ENCODE data around the gene RBPJ.
"Not testable (repeated sequence)": the region's sequence is repeated elsewhere in the genome, so short reads cannot be mapped to it uniquely, and the experiment has no call there.

RBPJ gene

DNA sequence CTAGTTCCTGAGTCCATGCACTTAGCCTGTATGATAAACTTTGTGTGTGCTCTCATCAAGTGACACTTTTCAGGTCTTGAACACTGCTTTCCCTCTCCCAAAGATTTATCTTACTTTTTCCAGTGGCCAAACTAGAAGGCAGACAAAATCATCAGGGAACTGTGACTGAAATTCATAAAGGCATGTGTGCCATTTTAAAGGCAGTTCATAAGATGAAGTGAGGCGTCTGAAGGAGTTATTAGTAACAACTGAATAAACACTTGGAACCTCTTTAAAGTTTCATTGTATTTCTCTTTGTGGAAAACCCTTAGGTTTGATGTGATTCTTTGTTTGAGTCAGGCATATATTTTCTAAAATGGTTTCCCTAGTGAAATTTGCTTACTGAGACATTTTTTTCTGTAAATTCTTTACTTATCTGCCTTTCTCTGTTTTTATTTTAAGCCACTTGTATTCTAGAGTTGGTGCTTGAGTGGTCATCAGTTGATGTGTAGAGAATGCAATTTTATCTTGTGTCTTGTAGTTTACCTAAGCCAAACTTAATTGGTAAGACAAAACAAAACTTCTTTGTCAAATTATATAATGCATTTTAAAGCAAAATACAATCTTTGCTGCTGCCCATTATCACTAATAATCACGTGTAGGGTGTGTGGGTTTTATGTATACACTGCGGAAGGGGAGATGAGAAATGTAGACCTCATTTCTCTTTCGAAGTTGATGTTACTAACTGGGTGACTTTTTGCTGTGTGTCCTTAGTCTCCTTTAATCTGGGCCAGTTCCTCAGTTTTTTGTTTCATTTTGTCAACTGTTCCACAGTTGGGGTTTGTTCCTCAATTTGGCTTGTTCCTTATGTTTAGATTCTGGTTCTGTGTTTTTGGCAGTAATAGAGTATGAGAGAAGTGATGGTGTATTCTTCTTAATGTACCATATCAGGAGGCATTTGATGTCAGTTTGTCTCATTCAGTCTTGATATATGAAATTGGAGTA is 56.8 kb downstream of the RBPJ start:
- DNase-seq, result no peak

DNA sequence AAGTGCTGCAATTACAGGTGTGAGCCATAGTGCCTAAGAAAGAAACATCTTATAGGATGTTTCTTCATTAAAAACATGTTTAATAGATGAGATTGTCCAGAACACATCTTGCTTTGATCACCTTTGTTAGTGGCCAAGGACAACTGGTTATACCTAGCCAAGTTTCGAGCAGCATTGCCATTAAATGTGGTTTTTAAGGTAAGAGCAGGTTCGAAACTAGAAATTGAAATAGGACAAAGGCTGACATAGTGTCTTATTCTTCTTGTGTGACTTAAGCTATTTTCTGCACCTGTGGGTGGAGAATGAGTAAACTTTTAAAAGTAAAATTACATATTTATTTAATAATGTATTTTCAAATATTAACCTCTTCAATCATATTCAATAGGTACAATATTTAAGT is 59.0 kb downstream of the RBPJ start:
- no peak for DNase-seq

DNA sequence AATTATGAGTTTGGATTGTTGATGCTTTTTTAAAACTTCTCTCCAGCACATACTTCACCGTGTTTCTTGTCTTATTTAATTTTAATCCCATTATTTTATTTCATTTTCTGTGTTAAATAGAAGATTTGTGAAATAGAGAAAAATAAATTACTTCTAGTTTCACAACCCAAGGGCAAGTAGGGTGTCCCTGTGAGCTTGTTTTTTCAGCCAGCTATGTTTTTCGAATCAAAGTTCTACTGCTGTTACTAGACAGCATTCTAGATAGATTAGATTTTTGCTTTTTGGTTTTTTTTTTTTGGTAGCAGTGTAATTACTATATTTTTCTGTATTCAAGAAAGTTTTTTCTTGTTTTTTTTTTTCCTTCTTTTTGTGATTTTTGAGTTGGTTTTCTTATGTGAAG is 59.9 kb downstream of the RBPJ start:
- no peak for DNase-seq

DNA sequence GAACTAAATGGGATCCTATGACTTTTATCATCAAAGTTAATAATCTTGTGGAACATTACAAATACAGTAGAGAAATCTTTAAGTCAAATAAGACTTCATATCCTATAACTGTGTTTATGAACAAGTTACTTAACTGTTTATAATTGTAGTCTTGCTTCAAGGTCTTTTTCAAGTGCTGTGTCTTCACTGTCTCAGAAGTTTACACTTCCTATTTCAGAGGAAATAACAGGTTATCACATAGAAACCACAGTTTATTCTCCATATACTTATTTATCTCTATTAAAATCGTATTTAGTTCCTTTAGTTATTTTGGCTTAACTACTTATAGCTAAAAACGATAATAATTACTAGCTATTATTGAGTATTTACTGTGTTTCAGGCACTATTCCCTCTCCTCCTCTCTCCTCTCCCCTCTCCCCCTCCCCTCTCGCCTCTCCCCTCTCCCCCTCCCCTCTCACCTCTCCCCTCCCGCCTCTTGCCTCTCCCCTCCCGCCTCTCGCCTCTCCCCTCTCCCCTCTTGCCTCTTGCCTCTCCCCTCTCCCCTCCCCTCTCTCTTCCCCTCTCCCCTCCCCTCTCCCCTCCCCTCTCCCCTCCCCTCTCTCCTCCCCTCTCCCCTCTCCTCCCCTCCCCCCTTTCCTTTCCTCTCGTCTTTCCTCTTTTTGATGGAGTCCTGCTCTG is 63.7 kb downstream of the RBPJ start:
- no peak for DNase-seq

DNA sequence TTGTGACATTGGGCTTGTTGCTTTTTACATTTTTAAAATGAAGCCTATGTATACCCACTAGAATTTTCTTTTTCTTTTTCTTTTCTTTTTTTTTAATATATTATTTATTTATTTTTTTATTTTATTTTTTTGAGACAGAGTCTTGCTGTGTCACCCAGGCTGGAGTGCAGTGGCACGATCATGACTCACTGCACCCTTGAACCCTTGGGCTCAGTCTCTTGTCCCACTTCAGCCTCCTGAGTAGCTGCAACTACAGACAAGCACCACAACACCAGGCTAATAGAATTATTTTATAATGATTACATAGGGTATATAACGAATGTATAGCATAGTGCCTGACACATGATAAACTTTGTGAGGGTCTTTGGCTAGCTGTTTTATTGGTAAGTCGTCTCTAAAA is 64.9 kb downstream of the RBPJ start:
- no peak for DNase-seq

DNA sequence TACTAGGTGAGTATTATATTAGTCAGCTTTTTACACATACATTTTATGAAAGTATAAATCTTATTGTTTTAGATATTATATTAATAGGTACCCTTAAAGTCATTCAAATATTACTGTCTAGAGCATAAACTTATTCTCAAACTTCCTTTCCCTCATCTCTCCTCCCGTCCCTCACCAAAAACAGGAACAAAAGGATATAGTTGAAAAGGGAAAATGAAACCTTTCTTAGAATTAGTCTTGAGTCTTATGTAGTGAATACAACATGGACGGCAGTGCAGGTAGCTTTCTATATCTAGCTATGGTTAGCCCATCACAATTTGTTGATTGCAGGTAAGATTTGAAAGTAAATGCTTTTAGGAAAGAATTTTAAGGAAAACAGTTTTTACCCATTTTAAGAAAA is 65.6 kb downstream of the RBPJ start:
- no peak for DNase-seq

DNA sequence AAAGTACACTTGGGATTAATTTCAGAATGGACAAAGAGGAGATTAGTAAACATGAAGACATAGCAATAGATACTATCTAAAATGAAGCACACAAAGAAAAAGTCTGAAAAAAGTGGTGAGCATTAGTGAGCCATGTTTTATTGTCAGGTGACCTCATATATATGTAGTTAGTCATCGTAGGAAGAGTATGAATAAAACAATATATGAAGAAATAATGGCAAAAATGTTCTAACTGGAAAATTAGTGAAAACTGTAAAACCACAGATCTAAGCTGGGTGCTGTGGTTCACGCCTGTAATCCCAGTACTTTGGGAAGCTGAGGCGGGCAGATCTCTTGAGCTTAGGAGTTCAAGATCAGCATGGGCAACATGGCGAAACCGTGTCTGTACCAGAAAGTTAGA is 67.9 kb downstream of the RBPJ start:
- no peak for DNase-seq

DNA sequence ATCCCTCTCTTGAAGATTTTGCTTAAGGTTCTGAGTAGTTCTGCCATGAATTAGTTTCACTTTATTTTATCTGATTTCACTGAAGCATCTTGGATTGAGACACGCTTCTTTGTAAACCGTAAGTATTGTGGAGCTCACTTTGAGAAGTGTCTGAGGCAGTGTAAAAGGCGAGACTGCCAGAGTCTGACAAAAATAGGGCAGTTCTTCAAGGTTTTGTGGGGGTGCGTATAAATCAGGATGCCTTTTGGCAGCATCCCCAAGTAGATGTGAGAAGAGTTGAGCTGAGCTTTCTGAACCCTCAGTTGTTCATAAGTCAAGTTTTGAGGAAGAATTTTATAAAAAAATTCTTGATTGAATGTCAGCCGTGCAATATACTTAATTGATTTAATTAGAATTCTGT is 76.3 kb downstream of the RBPJ start:
- DNase-seq, result no peak

DNA sequence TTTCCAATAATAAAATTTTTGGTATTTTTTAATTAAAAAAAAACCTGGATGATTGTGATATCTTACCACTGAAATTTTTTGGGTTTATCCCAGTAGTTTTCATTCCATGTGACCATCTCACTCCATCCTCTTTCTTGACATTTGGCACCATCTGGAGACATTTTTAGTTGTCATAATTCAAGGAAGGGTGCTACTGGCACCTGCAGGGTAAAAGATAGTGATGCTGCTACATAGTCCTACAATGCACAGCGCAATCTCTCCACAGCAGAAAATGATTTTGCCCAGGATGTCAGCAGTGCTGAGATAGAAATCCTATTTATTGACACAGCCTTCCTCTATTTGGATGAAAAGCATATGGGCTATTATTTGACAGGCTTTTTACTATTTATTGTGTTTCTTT is 79.3 kb downstream of the RBPJ start:
- DNase-seq, result no peak

DNA sequence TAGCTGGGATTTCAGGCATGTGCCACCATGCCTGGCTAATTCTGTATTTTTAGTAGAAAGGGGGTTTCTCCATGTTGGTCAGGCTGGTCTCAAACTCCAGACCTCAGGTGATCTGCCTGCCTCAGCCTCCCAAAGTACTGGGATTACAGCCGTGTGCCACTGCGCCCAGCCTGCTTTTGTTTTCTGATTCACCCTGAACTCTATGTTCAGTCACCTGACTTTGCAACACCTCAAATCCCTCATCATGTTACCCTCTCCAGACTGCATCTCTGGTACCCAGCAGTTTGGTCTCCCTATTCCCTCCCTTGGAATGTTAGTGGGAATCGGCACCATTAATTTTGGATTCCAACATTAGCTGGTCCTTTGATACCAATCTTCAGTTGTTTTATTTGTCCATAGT is 81.2 kb downstream of the RBPJ start:
- not testable (repeated sequence) for DNase-seq

DNA sequence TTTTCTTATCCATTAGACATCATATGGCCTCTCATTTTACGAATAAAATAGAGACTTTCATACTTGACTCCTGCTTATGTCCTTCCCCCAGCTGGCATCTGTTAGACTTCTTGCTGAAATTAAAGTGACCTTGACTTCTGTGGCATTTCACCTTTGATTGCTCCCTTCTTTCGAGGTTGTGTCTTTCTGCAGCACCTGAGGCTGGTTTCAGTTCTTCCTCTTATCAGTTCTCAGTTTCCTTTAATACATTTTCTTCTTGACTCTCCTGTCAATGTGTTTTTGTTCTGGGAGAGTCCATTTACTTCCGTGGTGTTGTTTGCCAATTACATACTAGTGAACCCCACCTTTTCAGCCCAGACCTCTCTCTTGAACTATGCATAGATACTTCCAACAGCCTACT is 81.6 kb downstream of the RBPJ start:
- no peak for DNase-seq

DNA sequence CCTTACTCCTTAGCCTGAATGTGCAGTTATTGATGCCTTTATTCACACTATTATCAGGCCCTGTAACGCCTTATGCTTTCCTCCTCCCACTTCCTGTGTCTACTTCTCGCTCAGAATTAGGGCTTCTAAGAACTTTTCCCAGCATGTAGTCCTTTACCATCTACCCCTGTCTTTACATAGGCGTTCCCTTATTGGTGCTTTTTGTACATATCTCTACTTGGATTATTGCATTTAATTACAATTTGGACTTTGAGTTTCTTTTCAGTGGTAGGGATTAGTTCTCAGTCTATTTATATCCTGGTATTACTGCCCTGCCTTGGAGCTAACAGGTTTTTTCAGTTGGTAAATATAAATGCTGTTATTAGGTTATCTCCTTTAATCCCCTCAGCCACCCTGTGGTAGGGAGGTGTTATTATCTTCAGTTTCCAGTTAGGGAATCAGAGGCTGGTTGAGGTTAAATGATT is 84.0 kb downstream of the RBPJ start:
- DNase-seq, result no peak

DNA sequence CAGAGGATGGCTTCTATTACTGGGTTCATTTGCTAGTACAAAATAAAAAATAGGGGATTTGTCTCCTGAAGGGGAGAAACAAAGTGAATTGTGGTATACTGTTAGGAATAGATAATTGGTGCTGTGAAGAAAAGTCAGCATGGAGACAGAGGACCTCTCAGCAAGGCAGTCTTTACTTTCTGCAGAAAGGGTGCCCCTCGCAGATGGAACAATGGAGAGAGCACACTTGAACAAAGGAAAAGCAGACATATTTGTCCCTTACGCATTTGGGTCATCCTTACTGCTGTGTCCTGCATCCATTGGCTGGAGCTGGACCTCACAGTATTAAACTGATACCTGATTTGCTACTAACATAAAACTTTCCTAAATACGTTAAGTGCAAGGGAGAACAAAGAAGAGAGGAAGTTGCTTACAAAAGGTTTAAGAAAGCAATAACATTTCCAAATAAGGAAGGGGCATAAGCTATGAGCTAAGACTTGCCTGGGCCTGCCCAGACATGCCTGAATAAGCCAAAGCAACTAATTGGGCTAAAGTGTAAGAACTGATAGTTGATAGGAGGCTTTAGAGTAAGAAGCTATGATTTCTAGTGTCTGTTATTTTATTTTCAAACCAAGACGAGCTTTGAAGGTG is 85.6 kb downstream of the RBPJ start:
- no peak for DNase-seq

DNA sequence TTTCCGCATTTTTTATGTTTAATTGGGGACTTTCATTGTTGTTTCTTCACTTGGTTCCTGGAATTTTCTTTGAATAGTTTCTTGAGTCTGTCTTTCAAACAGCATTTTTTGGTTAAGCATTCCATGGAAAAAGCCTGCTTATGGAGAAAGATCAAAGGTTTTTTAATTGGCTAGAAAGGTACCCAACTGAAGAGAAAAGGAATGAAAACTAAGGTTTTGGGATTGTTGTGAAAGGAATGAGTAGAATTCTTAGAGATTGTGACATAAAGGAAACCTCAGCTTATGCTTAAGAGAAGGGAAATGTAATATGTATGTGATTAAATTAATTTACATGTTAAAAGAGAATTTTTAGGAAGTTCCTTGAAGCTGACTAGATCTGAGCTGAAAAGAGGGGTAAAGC is 86.7 kb downstream of the RBPJ start:
- DNase-seq, result no peak

DNA sequence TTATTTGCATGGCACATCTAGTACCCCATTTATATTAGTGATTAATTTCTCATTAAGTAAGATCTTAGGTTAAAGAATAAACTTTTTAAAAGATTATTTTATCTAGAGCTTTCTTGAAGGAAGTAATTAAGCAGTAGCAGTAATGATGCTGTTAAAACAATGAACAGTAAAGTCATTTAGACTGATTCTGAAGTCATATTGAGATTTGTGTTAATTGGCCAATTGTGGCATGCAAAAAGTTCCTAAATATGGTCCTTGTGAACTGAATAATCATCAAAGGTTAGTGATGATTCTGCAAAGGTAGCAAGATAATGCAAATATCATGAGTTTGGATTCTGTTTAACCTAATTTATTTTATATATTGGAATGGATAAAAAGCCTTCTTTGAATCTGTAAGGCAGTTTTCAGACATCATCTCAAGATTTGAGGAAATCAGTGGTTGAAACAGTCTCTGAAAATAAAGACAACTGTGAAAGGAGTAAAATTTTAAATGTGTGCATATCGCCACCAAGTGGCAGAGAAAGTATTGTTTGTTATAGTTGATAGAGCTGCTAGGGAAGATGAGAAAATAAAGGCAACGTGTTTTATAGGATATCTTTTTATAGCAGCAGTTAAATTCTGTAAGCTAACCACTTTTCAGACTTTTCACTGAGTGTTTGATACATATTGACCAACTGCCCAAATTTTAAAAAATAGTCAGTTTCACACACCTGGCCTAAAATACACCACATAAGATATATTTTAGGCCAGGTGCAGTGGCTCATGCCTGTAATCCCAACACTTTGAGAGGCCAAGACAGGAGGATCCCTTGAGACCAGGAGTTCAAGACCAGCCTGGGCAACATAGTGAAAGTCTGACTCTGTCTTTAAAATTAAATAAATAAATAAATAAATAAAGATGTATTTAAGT is 89.8 kb downstream of the RBPJ start:
- no peak for DNase-seq

DNA sequence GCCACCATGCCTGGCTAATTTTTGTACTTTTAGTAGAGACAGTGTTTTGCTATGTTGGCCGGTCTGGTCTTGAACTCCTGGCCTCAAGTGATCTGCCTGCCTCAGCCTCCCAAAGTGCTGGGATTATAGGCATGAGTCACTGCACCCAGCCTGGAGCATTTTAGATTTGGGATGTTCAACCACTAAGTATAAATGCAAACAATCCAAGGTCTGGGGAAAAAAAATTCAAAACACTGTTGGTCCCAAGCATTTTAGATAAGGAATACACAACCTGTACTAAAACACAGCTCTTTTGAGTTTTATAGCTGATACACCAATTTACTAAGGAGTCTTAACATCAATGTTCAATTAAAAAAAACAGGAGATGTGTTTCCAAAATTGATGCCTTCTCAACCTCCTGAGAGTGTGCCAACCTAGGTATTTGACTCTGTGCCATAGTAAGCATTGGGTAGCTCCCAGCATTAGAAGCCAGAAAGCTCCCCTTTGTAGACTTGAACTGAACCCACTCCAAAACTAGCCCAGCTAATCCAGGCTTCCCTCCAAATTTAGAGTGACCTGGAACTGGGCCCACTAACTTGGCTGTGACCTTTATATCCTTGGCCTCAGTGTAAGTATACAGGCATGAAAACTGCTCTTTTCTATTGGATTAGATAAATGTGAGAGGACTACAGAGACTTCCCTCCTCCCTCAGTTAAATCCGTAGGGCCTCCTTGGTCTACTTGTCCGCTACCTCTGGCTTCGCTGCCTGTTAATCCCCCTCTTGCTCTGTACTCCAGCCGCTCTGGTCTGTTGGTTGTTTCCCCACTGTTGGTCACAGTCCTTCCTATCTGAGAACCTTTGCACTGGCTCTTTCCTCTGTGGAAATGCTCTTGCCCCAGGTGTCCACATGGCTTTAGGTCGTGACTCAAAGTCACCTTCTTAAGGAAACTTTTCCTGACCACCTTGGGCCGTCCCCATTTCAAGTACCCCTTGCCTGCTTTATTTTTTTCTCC is 91.9 kb downstream of the RBPJ start:
- DNase-seq, result no peak

DNA sequence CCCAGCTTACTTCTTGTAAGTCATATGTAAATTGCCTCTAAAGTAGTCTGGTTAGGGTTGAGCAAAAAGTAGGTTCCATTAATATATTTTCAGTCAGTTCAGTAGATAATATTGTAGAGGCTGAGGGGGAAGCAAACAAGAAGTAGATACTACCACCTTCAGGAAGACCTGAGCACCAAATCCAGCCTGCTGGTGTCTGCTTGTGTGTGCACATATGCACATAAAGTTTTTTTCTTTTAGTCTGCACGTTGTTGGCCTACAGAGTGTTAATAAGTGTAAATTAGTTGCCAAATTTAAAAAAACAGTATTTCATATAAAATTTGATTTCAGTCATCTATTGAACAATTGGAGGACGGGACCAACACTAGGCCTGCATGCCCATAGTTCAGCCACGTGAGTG is 92.8 kb downstream of the RBPJ start:
- no peak for DNase-seq

DNA sequence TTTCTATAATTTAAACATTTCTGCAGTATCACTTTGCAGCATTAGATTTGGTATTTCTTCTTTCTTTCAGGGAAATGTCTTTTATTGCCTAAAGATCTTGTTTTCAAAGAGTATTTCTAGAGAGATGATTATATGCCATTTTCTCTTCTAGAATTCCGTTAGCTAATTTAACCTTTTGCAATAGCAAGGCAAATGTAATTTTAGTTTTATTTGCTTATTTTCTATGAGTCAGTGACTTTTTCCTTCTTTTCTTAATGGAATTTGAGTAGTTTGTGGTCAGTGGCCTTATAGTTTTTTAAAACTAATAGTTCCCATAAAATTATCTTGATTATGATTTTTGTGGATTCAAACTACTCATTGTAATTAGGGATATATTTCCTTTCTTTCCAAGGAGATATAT is 97.3 kb downstream of the RBPJ start:
- no peak for DNase-seq

DNA sequence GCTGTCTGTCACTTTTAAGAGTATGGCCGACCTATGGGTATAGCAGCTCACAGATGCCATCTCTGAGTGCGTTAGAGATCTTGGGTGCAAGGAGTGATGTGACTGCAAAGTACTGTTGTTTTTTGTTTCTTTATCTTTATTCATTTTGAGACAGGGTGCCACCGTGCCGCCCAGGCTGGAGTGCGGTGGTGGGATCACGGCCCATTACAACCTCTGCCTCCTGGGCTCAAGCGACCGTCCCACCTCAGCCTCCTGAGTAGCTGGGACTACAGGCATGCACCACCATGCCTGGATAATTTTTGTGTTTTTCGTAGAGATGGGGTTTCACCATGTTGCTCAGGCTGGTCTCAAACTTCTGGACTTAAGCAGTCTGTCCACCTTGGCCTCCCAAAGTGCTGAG is 98.0 kb downstream of the RBPJ start:
- DNase-seq, result no peak

DNA sequence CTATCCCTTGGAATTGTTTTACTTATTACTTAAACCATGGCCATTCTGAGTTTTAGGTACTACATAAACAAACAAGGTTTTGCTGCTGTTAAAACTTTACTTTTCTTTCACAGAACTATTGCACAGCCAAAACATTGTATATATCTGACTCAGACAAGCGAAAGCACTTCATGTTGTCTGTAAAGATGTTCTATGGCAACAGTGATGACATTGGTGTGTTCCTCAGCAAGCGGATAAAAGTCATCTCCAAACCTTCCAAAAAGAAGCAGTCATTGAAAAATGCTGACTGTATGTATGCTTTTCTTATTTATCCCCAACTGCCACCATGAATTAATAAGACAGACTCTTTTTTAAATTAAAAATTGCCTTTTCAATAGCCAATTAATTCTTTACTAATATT is 99.6 kb downstream of the RBPJ start:
- DNase-seq, result no peak

DNA sequence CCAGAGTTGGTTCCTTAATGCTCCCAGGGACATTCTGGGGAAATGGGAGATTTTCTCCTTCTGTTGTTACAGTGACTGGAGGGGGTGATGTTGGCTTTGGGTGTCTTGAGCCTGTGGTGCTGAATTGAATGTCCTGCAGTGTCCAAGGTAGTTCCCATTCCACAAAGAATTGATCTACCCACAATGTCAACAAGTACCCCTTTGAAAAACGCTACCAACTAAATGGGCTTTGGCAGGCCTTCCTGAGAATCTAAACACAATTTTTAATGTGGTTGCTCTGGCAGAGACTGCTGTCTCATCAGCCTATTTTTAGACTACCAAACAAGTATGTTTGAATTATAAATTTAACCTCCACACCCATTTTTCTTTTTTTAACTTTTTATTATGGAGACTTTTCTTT is 100.1 kb downstream of the RBPJ start:
- DNase-seq, result no peak
